ENCODE measurements around the gene MEGF9.

DNA sequence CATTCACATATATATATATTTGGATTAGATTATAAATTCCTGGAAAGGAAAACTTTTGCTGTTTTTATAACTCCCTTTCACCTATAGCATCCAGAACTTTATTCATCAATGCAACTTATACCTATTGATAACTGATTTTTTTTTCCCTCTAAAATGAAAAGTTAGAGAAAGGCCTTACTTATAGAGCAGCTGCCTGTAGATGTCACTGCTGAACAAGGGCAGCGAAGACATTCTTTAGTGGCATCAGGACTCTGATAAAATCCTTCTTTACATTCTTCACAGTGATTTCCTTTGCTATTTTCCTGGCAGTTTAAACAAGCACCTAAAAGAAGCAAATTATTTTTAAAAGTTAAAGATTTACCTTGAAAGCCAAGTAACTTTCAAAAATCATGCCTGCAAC is 102.1 kb downstream of the MEGF9 start:
- TF ChIP-seq, protein P1, sequence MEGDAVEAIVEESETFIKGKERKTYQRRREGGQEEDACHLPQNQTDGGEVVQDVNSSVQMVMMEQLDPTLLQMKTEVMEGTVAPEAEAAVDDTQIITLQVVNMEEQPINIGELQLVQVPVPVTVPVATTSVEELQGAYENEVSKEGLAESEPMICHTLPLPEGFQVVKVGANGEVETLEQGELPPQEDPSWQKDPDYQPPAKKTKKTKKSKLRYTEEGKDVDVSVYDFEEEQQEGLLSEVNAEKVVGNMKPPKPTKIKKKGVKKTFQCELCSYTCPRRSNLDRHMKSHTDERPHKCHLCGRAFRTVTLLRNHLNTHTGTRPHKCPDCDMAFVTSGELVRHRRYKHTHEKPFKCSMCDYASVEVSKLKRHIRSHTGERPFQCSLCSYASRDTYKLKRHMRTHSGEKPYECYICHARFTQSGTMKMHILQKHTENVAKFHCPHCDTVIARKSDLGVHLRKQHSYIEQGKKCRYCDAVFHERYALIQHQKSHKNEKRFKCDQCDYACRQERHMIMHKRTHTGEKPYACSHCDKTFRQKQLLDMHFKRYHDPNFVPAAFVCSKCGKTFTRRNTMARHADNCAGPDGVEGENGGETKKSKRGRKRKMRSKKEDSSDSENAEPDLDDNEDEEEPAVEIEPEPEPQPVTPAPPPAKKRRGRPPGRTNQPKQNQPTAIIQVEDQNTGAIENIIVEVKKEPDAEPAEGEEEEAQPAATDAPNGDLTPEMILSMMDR (IDR thresholded peaks at IDR 0.05): no peak
- no peak for TF ChIP-seq EZH2 (IDR thresholded peaks at IDR 0.05; ENCODE audit: borderline replicate concordance, insufficient read depth, low read depth, low read length, poor library complexity, severe bottlenecking)
